A673 (cell line): ENCODE results near the gene PAPPA.

Experiments
- EZH2 ChIP-seq: fragments of 200-600 bp; sonication (generic); IDR thresholded peaks from 2 replicates; pipeline ENCODE4 v1.6.1; 2017; ENCODE audit warnings: borderline replicate concordance, low read depth, mild to moderate bottlenecking, mixed read lengths, antibody characterized with exemption, low read length; ENCODE audit not compliant: poor library complexity, severe bottlenecking
- TF ChIP-seq, protein P1 (sequence below): fragments of 300-800, 200-600 bp; sonication (generic); conservative IDR thresholded peaks from 2 replicates; pipeline ENCODE4 v1.5.1; 2017; ENCODE audit warnings: low read depth, mild to moderate bottlenecking, antibody characterized with exemption, low read length, moderate library complexity, mixed read lengths

DNA sequence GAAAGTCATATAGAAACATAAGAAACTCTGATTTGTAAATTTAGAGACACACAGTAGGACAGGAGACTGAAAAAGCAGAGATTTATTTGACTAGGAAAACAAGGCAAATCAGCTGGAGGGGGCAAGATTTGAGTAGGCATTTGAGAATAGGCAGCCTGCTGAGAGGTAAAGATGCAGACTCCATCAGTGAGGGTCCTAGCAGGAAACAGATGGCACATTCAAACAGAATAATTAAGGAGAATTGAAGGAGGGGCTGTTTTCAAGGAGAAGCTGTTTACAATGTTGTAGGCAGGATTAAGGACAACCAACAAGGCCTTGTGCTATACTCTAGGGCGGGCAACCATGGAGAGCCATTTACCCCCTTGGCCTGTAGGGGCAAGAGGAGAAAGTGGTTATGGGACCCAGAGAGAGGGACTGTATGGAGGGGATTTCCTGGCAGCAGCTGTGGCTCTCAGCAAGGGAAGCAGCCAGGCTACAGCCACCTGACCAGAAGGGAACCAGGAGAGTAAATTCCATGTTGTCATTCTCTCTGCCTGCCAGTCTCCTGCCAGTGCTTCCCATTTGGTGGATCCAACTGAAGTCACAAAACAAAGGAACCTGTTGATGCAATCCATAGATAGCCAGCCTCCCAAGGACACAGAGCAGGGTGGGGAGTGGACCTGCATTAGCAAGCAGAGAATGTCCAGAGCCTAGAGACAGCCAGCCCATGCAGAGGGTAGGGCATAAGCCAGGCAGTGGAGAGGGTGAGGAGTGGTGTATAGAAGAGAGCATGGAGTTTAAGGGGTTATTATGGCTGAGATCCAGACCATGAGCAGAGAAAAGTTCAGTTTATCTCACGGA lies 38.2 kb downstream of the PAPPA start:
- TF ChIP-seq, protein P1, sequence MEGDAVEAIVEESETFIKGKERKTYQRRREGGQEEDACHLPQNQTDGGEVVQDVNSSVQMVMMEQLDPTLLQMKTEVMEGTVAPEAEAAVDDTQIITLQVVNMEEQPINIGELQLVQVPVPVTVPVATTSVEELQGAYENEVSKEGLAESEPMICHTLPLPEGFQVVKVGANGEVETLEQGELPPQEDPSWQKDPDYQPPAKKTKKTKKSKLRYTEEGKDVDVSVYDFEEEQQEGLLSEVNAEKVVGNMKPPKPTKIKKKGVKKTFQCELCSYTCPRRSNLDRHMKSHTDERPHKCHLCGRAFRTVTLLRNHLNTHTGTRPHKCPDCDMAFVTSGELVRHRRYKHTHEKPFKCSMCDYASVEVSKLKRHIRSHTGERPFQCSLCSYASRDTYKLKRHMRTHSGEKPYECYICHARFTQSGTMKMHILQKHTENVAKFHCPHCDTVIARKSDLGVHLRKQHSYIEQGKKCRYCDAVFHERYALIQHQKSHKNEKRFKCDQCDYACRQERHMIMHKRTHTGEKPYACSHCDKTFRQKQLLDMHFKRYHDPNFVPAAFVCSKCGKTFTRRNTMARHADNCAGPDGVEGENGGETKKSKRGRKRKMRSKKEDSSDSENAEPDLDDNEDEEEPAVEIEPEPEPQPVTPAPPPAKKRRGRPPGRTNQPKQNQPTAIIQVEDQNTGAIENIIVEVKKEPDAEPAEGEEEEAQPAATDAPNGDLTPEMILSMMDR: 0 out of 2 replicates have a peak, but pooled peaks have one; percentile 15
- TF ChIP-seq EZH2: no peak
